ENCODE data around the gene CILP2. TPM values are rescaled to one million over a fixed set of nuclear protein-coding genes. Genes with fewer than 3 reads are reported as not detected.

Gene CILP2
- total and polyA plus RNA-seq, 9 of the 15 experiments (the other 6 are each of a cell fraction or from before 2014, with no cell fraction given), result 0.04 to 0.35 (median 0.05) TPM; not detected in 2

- no peak overlapping the region for H3K4me2 ChIP-seq (ENCODE audit: insufficient read depth, low read length)
- peak overlapping the region in 1 of 2 experiments; percentile 71; a peak in 1 of 4 replicates for H3K9ac ChIP-seq (ENCODE audit: insufficient read depth in 1 of 2, low read depth in 2 of 2, low read length in 2 of 2)
- no peak for DNase-seq (ENCODE audit: extremely low read depth in 1 of 4, low spot score in 3 of 4)
- ChIA-PET POLR2A (interaction anchor here (0.7 to 1.9 kb wide), 4 partner anchors 20 to 68 kb away, joined by 3 to 7 read pairs (median 4); partner anchors contain the start of gene NDUFA13), CTCF (ENCODE audit: low intra/inter-chr PET ratio) (no interaction called here)
- ATAC-seq, result no peak
- in situ Hi-C loops (cut with MboI), result loop anchor here (10.0 kb wide), 1 partner anchor 404 kb away; no protein-coding TSS in a partner anchor
- WGBS (ENCODE audit: insufficient coverage, low coverage, missing lambda C conversion rate), result 20% methylated on average over 8 of the region's 10 CpGs
- H4K20me1 ChIP-seq (replicated peaks; ENCODE audit: control insufficient read depth, insufficient read depth, low read length), result 0 out of 2 replicates have a peak, but pooled peaks cover 5% of the 10 kb centered on the region
- no peaks in the 10 kb centered on the region for H3K36me3 ChIP-seq (ENCODE audit: control insufficient read depth, insufficient read depth, low read length)
- no peak overlapping the region for H3K4me3 ChIP-seq
- peaks cover 0 to 37% of the 10 kb centered on the region in 2 experiments; a peak in 2 of 5 replicates for H3K4me1 ChIP-seq (replicated peaks in 1 of 2; ENCODE audit: control insufficient read depth in 2 of 2, insufficient read depth in 2 of 2, low read length in 2 of 2)
- TF ChIP-seq HDAC2 (IDR thresholded peaks at IDR 0.05), result 0 out of 2 replicates have a peak, but pooled peaks have one; percentile 38
- TF ChIP-seq KDM1A (IDR thresholded peaks at IDR 0.05), result peak; percentile 38 to 55; a peak in 1 of 4 replicates
- TF ChIP-seq DIDO1 (tag; IDR thresholded peaks at IDR 0.05; ENCODE audit: low read depth), result no peak
- TF ChIP-seq ADNP (tag; IDR thresholded peaks at IDR 0.05), result peak; percentile 61; the same call in 1 of the 2 replicates
- peak; percentile 77 for TF ChIP-seq BCOR (IDR thresholded peaks at IDR 0.05)
- TF ChIP-seq ZNF316 (IDR thresholded peaks at IDR 0.05), result peak; percentile 51; the same call in 1 of the 2 replicates
- no peak for FAIRE-seq
- peaks cover 3 to 41% of the 10 kb centered on the region in 2 experiments for H3K27me3 ChIP-seq (ENCODE audit: control insufficient read depth in 2 of 2, insufficient read depth in 2 of 2, low read length in 2 of 2)
- BruUV-seq (replicated peaks), result no TSS peak
- H2AFZ ChIP-seq (ENCODE audit: low read depth, low read length), result no peak overlapping the region
- no peaks in the 10 kb centered on the region for H3K9me3 ChIP-seq (replicated peaks; ENCODE audit: control insufficient read depth, insufficient read depth, low read depth, low read length)
- intact Hi-C loops (cut with micrococcal nuclease), result loop anchor here (5.0 kb wide), 1 partner anchor 91 kb away; the partner anchor contains the start of gene GMIP
- H3K27ac ChIP-seq (ENCODE audit: extremely low read depth, low read depth, low read length), result no peak overlapping the region
- H3K9me1 ChIP-seq (ENCODE audit: control insufficient read depth, insufficient read depth, low read length), result no peaks in the 10 kb centered on the region
- no peaks in the 10 kb centered on the region for H3K79me2 ChIP-seq (ENCODE audit: control insufficient read depth, insufficient read depth, low read length)
These were observed 13.1 kb downstream of the CILP2 start for GRCh38 chr19:19550972-19551852.

All from K562 (cell line).